ENCODE measurements around the gene CD3G. TPM values are rescaled to one million over a fixed set of nuclear protein-coding genes. Genes with fewer than 3 reads are reported as not detected.
A peak's percentile ranks its signal among the peaks of the same experiment; 100 is the strongest.
"Not testable (repeated sequence)": the region's sequence is repeated elsewhere in the genome, so short reads cannot be mapped to it uniquely, and the experiment has no call there.

The CD3G gene
- total RNA-seq, 1 experiment from 2014 or later = 158 TPM

DNA sequence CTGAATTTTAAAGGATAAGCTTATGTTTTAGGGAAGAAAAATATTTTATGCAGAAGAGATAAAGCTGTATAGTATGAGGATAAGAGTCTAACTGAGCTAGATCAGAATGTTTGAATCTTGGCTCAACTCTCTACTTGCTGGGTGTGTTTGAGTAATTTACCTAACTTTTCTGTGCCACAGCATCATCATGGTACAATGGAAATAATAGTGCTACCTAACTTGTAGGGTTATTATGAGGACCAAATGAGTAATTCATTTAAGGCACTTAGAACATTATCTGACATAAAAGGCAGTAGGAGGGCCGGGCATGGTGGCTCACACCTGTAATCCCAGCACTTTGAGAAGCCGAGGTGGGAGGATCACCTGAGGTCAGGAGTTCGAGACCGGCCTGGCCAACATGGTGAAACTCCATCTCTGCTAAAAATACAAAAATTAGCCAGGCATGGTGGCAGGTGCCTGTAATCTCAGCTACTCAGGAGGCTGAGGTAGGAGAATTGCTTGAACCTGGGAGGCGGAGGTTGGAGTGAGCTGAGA lies 35.1 kb upstream of the CD3G start:
- not testable (repeated sequence) for H3K9ac ChIP-seq (ENCODE audit: low read length); H3K4me3 ChIP-seq (ENCODE audit: low read length); H3K27me3 ChIP-seq (ENCODE audit: low read length); DNase-seq; H3K9me2 ChIP-seq (replicated peaks; ENCODE audit: insufficient read depth, low read length); H3K27ac ChIP-seq (ENCODE audit: low read length); H4K20me1 ChIP-seq (ENCODE audit: insufficient read depth, low read depth, low read length); H3K79me2 ChIP-seq (ENCODE audit: low read length); H3K4me2 ChIP-seq (ENCODE audit: low read depth, low read length, poor library complexity, severe bottlenecking); H2AFZ ChIP-seq (ENCODE audit: low read length); H3K36me3 ChIP-seq (ENCODE audit: insufficient read depth, low read length); H3K9me3 ChIP-seq (ENCODE audit: low read length)
- H3K4me1 ChIP-seq (ENCODE audit: low read length) = peaks cover 33% of the 10 kb centered on the region

DNA sequence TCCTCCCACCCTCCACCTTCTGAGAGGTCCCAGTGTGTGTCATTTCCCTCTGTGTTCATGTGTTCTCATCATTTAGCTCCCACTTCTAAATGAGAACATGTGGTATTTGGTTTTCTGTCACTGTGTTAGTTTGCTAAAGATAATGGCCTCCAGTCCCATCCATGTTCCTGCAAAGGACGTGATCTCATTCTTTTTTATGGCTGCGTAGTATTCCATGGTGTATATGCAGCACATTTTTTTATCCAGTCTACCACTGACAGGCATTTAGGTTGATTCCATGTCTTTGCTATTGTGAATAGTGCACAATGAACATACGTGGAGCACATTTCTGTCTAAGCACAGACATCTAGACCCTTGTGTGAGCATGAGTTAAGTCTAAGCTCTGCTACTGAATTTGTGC lies 33.9 kb upstream of the CD3G start:
- no peak overlapping the region for H3K4me3 ChIP-seq (ENCODE audit: low read length)
- no peak overlapping the region for H3K4me2 ChIP-seq (ENCODE audit: low read depth, low read length, poor library complexity, severe bottlenecking)
- no peak overlapping the region for H3K27ac ChIP-seq (ENCODE audit: low read length)
- no peaks in the 10 kb centered on the region for H3K36me3 ChIP-seq (ENCODE audit: insufficient read depth, low read length)
- H4K20me1 ChIP-seq (ENCODE audit: insufficient read depth, low read depth, low read length) = no peaks in the 10 kb centered on the region
- no peak overlapping the region for H2AFZ ChIP-seq (ENCODE audit: low read length)
- H3K4me1 ChIP-seq (ENCODE audit: low read length) = peaks cover 44% of the 10 kb centered on the region
- no peak overlapping the region for H3K9ac ChIP-seq (ENCODE audit: low read length)
- H3K79me2 ChIP-seq (ENCODE audit: low read length) = no peaks in the 10 kb centered on the region
- no peaks in the 10 kb centered on the region for H3K9me2 ChIP-seq (replicated peaks; ENCODE audit: insufficient read depth, low read length)
- DNase-seq = no peak
- no peaks in the 10 kb centered on the region for H3K9me3 ChIP-seq (ENCODE audit: low read length)
- H3K27me3 ChIP-seq (ENCODE audit: low read length) = no peaks in the 10 kb centered on the region

DNA sequence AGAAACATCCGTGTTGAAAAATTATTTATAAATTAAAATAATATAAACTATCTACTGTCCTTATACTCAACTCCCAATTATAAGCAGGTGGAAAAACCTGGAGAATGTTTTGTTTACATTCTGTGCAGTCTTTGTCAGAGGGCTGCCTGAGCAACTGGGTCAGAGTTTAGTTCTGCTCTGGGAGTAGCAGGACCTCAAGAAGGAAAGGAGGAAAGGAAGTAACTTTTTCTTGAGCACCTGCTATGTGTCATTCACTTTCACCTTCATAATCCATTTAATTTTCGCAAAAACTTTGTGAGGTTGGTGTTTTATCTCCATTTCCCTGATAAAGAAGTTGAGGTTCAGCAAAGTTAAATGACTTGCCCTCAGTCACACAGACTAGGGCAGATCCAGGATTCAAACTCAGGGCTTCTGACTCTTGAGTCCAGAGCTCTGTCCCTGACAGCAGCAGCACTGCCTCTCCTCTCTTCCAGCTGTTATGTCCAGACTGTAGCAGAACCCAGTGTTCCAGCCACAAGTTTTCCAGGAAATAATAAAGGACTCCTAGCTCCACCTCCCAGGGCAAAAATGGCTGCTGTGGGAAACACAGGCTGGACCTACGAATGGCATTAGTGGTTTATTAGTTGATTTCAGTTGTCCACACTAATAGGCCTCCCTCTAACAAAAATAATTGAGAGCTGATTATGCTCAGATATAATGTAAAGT lies 33.2 kb upstream of the CD3G start:
- Histone ChIP-seq H3K4me3 (ENCODE audit: low read length) (no peak overlapping the region), H3K79me2 (ENCODE audit: low read length) (no peaks in the 10 kb centered on the region), H3K9me3 (ENCODE audit: low read length) (no peaks in the 10 kb centered on the region), H3K4me1 (ENCODE audit: low read length) (peaks cover 50% of the 10 kb centered on the region), H3K36me3 (ENCODE audit: insufficient read depth, low read length) (no peaks in the 10 kb centered on the region), H3K9me2 (replicated peaks; ENCODE audit: insufficient read depth, low read length) (no peaks in the 10 kb centered on the region), H4K20me1 (ENCODE audit: insufficient read depth, low read depth, low read length) (no peaks in the 10 kb centered on the region), H3K9ac (ENCODE audit: low read length) (no peak overlapping the region), H2AFZ (ENCODE audit: low read length) (no peak overlapping the region), H3K27ac (ENCODE audit: low read length) (peak overlapping the region; percentile 100), H3K4me2 (ENCODE audit: low read depth, low read length, poor library complexity, severe bottlenecking) (peak overlapping the region; percentile 95), H3K27me3 (ENCODE audit: low read length) (no peaks in the 10 kb centered on the region)
- DNase-seq = no peak

DNA sequence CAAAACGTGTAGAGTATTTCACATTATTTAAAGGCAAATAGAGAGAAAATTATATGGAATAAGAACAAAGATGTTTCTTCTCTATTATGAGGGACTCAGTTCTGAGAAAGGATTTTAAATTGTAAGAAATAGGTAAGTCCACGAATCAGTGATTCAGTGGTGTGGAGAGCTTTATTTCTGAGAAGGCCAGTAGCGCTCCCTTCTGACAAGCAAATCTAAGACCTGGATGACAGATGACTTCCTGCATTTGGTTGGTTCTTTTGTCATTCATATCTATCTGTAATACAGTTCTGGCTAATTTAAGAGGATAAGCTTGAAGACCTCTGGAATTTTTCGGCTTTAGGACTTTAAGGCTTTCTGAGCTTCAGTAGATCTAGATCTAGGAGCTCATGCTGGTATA lies 32.6 kb upstream of the CD3G start:
- Histone ChIP-seq H4K20me1 (ENCODE audit: insufficient read depth, low read depth, low read length) (no peaks in the 10 kb centered on the region), H3K4me2 (ENCODE audit: low read depth, low read length, poor library complexity, severe bottlenecking) (peak overlapping the region; percentile 95), H3K9me2 (replicated peaks; ENCODE audit: insufficient read depth, low read length) (no peaks in the 10 kb centered on the region), H3K4me1 (ENCODE audit: low read length) (peaks cover 56% of the 10 kb centered on the region), H3K27ac (ENCODE audit: low read length) (peak overlapping the region; percentile 100), H2AFZ (ENCODE audit: low read length) (no peak overlapping the region), H3K36me3 (ENCODE audit: insufficient read depth, low read length) (no peaks in the 10 kb centered on the region), H3K4me3 (ENCODE audit: low read length) (peak overlapping the region; percentile 63; the same call in 1 of the 2 replicates), H3K9ac (ENCODE audit: low read length) (peak overlapping the region; percentile 75), H3K9me3 (ENCODE audit: low read length) (no peaks in the 10 kb centered on the region), H3K79me2 (ENCODE audit: low read length) (no peaks in the 10 kb centered on the region), H3K27me3 (ENCODE audit: low read length) (no peaks in the 10 kb centered on the region)
- DNase-seq = peak; percentile 72

DNA sequence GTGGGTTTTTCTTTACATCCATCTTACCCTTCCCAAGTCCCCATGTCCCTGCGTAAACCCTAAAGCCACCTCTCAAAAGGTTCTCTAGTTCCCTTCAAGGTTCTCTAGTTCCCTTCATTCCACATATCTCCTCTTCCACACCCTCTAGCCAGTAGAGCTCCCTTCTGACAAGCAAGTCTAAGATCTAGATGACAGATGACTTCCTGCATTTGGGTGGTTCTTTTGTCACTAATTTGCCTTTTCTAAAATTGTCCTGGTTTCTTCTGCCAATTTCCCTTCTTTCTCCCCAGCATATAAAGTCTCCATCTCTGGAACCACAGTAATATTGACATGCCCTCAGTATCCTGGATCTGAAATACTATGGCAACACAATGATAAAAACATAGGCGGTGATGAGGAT lies 31.8 kb upstream of the CD3G start:
- peak; percentile 65 for DNase-seq
- no peak overlapping the region for H2AFZ ChIP-seq (ENCODE audit: low read length)

DNA sequence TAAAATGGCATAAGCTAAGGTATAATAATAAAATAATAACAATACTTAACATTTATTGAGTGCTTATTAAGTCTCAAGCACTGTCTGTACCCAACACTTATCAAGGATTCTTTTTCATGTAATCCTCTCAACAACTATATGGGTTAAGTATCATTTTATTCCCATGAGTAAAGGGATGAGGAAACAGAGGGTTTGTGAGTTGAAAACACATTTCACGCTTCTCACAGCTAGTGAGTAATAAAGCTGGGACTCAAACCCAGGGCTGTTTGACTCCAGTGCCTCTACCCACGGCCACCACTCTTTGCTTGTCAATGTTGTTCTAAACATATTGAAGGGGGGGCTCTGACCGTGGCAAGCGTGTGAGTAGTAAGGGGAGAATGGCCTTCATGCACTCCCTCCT lies 30.9 kb upstream of the CD3G start:
- Histone ChIP-seq H3K9me2 (replicated peaks; ENCODE audit: insufficient read depth, low read length) (no peaks in the 10 kb centered on the region), H4K20me1 (ENCODE audit: insufficient read depth, low read depth, low read length) (no peaks in the 10 kb centered on the region), H3K9me3 (ENCODE audit: low read length) (no peaks in the 10 kb centered on the region), H3K9ac (ENCODE audit: low read length) (peak overlapping the region; percentile 75), H3K27ac (ENCODE audit: low read length) (peak overlapping the region; percentile 100), H3K4me1 (ENCODE audit: low read length) (peaks cover 71% of the 10 kb centered on the region), H3K4me3 (ENCODE audit: low read length) (peak overlapping the region; percentile 63), H3K27me3 (ENCODE audit: low read length) (no peaks in the 10 kb centered on the region), H2AFZ (ENCODE audit: low read length) (no peak overlapping the region), H3K36me3 (ENCODE audit: insufficient read depth, low read length) (no peaks in the 10 kb centered on the region), H3K4me2 (ENCODE audit: low read depth, low read length, poor library complexity, severe bottlenecking) (peak overlapping the region; percentile 95), H3K79me2 (ENCODE audit: low read length) (no peaks in the 10 kb centered on the region)
- DNase-seq = peak; percentile 61

More for the DNA sequence above, 31.8 kb upstream of the CD3G start:
- H3K9me2 ChIP-seq (replicated peaks; ENCODE audit: insufficient read depth, low read length) = no peaks in the 10 kb centered on the region
- no peaks in the 10 kb centered on the region for H3K79me2 ChIP-seq (ENCODE audit: low read length)
- H3K9me3 ChIP-seq (ENCODE audit: low read length) = no peaks in the 10 kb centered on the region
- H4K20me1 ChIP-seq (ENCODE audit: insufficient read depth, low read depth, low read length) = no peaks in the 10 kb centered on the region
- peak overlapping the region; percentile 95 for H3K4me2 ChIP-seq (ENCODE audit: low read depth, low read length, poor library complexity, severe bottlenecking)
- peaks cover 64% of the 10 kb centered on the region for H3K4me1 ChIP-seq (ENCODE audit: low read length)
- H3K9ac ChIP-seq (ENCODE audit: low read length) = peak overlapping the region; percentile 75
- H3K27me3 ChIP-seq (ENCODE audit: low read length) = no peaks in the 10 kb centered on the region
- no peaks in the 10 kb centered on the region for H3K36me3 ChIP-seq (ENCODE audit: insufficient read depth, low read length)
- H3K27ac ChIP-seq (ENCODE audit: low read length) = peak overlapping the region; percentile 100
- H3K4me3 ChIP-seq (ENCODE audit: low read length) = peak overlapping the region; percentile 63

DNA sequence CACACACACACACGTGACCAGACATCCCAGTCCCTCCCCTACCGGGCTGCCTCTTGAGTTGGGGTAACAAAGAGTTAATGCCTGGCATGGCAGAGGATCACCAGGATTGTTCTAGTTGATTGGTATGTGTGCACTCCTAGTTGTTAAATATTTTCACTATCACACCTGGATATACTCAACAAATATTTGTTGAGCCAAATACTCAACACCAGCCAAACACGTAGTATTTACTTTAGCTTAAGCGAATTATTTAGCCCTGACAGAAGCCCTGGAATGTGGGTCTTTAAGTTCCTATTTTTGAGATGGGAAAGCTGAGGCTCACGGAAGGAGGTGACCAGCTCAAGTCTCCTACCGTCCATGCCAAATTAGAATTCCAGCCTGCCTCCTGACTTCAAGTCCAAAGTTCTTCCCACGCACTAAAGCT lies 29.1 kb upstream of the CD3G start:
- H3K9me3 ChIP-seq (ENCODE audit: low read length) = no peaks in the 10 kb centered on the region
- peak overlapping the region; percentile 95 for H3K4me2 ChIP-seq (ENCODE audit: low read depth, low read length, poor library complexity, severe bottlenecking)
- H3K4me3 ChIP-seq (ENCODE audit: low read length) = peak overlapping the region; percentile 72
- DNase-seq = peak; percentile 56
- no peak overlapping the region for H2AFZ ChIP-seq (ENCODE audit: low read length)
- H4K20me1 ChIP-seq (ENCODE audit: insufficient read depth, low read depth, low read length) = no peaks in the 10 kb centered on the region
- no peaks in the 10 kb centered on the region for H3K36me3 ChIP-seq (ENCODE audit: insufficient read depth, low read length)
- H3K27me3 ChIP-seq (ENCODE audit: low read length) = no peaks in the 10 kb centered on the region
- H3K9ac ChIP-seq (ENCODE audit: low read length) = peak overlapping the region; percentile 97
- H3K27ac ChIP-seq (ENCODE audit: low read length) = peak overlapping the region; percentile 100
- no peaks in the 10 kb centered on the region for H3K9me2 ChIP-seq (replicated peaks; ENCODE audit: insufficient read depth, low read length)
- H3K4me1 ChIP-seq (ENCODE audit: low read length) = peaks cover 89% of the 10 kb centered on the region
- H3K79me2 ChIP-seq (ENCODE audit: low read length) = no peaks in the 10 kb centered on the region

DNA sequence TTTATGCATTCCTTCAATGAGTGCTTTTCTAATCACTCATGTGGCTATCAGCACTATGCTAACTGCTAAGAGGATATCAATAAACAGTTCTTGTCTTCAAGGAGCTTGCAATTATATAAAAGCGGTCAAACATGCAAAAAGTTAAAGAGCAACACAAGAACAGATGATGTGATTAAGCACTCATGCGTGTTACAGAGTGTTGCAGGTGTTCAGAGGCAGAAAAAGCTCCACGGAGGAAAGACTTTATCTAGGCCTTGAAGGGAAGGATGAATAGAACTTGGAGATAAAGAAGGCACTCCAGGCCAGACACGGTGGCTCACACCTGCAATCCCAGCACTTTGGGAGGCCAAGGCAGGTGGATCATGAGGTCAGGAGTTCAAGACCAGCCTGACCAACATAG lies 26.0 kb upstream of the CD3G start:
- Histone ChIP-seq H3K4me3 (ENCODE audit: low read length) (peak overlapping the region; percentile 44; the same call in 1 of the 2 replicates), H3K27ac (ENCODE audit: low read length) (peak overlapping the region; percentile 100), H4K20me1 (ENCODE audit: insufficient read depth, low read depth, low read length) (no peaks in the 10 kb centered on the region), H3K4me1 (ENCODE audit: low read length) (peaks cover 84% of the 10 kb centered on the region), H3K27me3 (ENCODE audit: low read length) (no peaks in the 10 kb centered on the region), H3K9me2 (replicated peaks; ENCODE audit: insufficient read depth, low read length) (no peaks in the 10 kb centered on the region), H3K4me2 (ENCODE audit: low read depth, low read length, poor library complexity, severe bottlenecking) (peak overlapping the region; percentile 66), H3K36me3 (ENCODE audit: insufficient read depth, low read length) (no peaks in the 10 kb centered on the region), H2AFZ (ENCODE audit: low read length) (no peak overlapping the region), H3K79me2 (ENCODE audit: low read length) (no peaks in the 10 kb centered on the region), H3K9ac (ENCODE audit: low read length) (peak overlapping the region; percentile 52), H3K9me3 (ENCODE audit: low read length) (no peaks in the 10 kb centered on the region)
- peak; percentile 72 for DNase-seq
